Hypothalamus (tissue), 51 donors: ENCODE results near the gene N4BP2L2.

Experiments used
- DNase-seq, 51 donors: peaks; one replicate each; lab custom pipeline; 2025; lab: John Stamatoyannopoulos, UW

Gene N4BP2L2

DNA sequence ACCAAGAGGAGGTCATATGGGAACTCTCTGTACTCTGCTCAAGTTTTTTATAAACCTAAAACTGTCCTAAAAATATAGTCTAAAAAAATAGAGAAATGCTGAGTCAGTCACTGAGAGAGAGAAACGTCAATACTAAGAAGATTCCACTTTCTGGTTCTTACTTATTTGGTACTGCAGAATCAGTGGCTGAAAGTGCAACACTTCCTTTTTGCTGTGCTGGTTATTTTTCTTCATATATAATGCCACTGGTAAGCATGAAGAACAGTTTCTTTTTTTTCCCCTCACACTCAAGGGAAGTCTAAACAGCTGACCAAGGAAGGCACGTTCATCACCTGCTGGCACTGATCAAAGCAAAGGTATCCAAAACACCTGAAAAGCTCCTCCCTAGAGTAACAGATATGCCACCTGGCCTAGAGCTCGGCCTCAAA is 66.4 kb downstream of the N4BP2L2 start:
- no peak for DNase-seq

- DNase-seq, result peak in 22 of 51 donors; percentile 6 to 69 (median 22)
These were observed 67.2 kb downstream of the N4BP2L2 start for GRCh38 chr13:32471187-32471922.

DNA sequence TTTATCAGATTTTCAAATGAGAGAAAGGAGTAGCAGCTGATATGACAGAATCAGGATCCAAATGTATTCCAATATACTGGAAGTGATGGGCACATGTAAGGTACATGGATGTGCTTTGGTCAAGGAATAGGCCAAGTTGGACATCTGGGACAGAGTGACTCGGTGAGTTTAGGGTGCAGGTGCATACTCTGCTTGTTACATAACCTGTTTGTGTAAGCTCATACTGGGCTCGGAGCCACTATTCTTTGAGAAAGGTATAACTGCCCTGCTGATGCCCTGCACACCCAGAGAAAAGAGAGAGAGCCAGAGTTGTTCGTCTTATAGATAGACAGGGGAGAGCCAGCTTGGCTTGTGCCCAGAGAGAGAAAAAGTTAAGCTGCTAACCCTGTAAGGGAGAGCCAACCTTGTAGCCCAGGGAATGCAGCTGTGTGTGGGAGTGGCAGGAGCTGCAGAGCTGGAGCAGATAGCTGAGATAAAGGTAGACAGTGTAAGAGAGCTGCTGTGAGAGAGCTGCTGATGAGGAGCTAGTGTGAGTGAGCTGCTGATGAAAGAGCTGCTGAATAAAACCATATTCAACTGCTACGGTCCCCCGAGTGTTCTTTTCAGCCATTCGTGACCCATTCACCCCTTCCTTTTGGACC is 70.0 kb downstream of the N4BP2L2 start:
- DNase-seq, result no peak

GRCh38 chr13:32456591-32456990 is 82.0 kb downstream of the N4BP2L2 start:
- no peak for DNase-seq

DNA sequence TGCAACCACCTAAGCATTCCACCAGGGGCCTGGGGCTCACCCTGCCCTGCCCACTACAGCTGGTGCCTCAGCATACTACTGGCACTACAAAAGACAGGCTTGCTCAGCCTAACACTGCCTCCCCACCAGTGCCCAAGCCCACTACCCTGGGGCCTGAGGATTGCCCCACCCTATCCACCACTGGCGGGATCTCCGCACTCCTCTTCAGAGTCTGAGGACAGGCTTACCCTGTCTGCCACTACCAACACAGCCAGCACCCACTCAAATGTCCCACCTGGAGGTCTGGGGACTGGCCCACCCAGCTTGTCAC is 83.0 kb downstream of the N4BP2L2 start:
- no peak for DNase-seq

- DNase-seq, result no peak
These were observed 83.6 kb downstream of the N4BP2L2 start for GRCh38 chr13:32454886-32455593.

- DNase-seq, result no peak
These were observed 84.6 kb downstream of the N4BP2L2 start for GRCh38 chr13:32453981-32454380.

GRCh38 chr13:32448972-32449371 is 89.6 kb downstream of the N4BP2L2 start:
- DNase-seq, result no peak

GRCh38 chr13:32447894-32448623 is 90.5 kb downstream of the N4BP2L2 start:
- DNase-seq, result no peak

GRCh38 chr13:32446773-32447465 is 91.7 kb downstream of the N4BP2L2 start:
- DNase-seq, result no peak

DNA sequence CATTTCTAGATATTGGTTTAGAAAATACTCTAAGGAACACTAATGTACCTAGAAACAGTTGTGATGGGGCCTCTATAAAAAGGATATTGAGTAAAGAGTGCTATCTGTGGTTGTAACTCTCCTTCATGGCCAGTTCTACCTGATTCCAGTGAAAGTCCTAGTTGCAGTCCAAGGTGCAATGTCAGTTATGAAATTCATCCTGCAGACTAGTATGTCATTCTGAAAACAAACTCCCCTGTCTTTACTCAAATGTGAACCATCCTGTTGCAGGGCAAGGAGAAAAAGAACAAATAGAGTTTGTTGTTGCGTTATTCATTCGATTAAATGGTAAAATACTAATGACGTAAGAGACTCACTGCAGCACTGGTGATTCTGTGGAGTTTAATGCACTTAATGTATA is 92.4 kb downstream of the N4BP2L2 start:
- no peak for DNase-seq

DNA sequence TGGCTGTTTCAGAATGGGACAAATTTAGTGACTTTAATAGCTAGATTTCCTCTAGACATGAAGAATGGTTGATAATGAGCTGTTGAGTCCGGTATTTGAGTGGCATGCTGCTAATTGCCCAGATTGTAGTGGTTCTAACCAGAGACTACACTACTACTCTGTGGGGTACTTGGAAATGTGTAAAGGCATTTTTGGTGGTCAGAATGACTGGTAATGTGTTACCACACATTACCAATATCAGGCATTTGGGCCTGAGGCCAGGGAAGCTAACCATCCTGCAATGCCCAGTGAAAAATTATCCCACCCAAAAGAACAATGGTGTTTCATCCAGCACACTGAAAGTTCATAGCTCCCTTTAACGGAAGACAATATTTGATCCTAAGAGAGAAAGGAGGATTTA is 93.1 kb downstream of the N4BP2L2 start:
- no peak for DNase-seq

DNA sequence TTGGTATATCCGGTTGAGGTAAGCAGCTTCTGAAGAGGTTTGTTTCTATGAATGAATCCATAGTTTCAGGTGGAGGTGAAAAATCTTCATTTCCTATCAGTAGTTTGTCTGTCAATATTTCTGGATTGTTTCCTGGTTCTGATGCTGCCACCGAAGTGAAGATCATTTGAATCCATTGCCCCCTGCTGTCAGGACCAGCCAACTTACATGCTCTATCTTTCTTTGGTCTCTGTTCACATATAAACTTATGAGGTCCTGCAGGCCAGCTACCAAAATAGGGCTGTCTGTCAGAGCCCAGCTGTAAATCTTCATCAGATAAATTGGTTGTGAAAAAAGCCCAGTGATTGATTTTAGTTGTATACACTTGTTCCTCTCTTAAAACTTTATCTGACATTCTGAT is 95.5 kb downstream of the N4BP2L2 start:
- peak in 8 of 51 donors; percentile 4 to 23 (median 18) for DNase-seq

DNA sequence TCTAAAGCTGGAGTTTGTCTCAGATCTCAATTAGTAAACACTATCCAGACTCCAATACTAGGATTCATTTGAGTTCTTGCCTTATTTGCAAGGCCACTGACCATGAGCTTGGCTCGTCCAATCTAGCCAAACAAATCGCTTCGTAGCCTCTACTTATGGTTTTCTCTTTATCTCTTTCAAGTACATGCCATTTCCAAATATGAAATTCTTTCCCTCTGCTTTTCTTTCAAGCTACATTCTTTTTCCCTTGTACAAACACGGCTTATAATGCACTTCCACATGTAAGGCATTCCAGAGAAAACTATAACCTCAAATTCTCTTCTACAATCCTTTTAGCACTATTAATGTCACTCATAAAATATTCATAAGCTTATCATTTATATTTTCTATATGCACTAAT is 99.7 kb downstream of the N4BP2L2 start:
- DNase-seq, result no peak

- no peak for DNase-seq
These were observed 105.7 kb downstream of the N4BP2L2 start for GRCh38 chr13:32432856-32433255.

GRCh38 chr13:32431361-32431760 is 107.2 kb downstream of the N4BP2L2 start:
- no peak for DNase-seq

DNA sequence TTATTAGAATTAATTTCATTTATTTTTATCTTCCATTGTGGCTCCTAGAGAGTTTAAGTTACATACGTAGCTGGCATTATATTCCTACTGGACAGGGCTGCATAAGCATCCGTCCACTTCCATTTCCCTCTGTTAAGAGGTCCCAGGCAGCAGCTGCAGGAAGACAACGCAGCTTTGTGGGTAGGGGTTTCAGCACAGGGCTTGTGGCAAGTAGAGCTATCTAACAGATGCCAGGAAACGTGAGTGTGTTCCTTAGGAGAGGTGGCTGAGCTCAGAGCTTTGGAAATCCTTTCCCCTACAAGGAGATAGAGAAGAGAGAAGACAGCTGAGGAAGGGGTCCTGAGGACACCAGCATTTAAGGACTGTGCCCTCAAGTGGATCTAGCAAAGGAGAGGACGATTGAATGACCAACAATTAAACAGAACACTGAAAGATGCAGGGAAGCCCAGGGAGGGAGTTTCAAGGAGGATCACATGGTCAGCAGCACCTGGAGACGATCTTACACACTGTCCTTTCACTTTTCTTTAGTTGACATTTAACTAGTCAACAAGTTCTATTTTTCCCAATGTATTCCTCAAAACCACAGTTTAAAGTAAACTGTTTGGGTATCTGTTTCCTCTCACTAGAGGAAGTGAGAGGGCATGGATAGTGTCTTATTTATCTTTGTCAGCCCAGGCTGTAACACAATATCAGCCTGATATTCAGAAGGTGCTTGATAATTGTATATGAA is 108.4 kb downstream of the N4BP2L2 start:
- DNase-seq, result no peak

DNA sequence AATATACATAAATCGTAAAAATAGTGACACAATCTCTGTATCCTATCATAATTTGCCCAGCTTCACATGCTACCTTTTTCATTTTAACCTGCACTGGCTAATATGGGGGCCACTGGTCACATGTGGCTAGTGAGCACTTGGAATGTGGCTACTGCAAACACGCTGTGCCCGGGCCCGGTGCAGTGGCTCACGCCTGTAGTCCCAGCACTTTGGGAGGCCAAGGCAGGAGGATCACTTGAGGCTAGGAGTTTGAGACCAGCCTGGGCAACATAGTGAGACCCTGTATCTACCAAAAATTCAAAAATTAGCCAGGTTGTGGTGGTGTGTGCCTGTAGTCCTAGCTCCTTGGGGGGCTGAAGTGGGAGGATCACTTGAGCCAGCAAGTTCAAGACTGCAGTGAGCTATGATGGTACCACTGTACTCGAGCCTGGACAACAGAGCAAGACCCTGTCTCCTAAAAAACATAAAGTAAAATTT is 109.1 kb downstream of the N4BP2L2 start:
- no peak for DNase-seq

GRCh38 chr13:32428581-32429432 is 109.8 kb downstream of the N4BP2L2 start:
- DNase-seq, result peak in 2 of 51 donors; percentile 61 to 75
